ENCODE results near the gene STAT2. TPM values are rescaled to one million over a fixed set of nuclear protein-coding genes. Genes with fewer than 3 reads are reported as not detected.

The STAT2 gene
- total and polyA plus RNA-seq, 9 of the 15 experiments (the other 6 are each of a cell fraction or from before 2014, with no cell fraction given) = 15.5 to 46.9 (median 40.1) TPM

DNA sequence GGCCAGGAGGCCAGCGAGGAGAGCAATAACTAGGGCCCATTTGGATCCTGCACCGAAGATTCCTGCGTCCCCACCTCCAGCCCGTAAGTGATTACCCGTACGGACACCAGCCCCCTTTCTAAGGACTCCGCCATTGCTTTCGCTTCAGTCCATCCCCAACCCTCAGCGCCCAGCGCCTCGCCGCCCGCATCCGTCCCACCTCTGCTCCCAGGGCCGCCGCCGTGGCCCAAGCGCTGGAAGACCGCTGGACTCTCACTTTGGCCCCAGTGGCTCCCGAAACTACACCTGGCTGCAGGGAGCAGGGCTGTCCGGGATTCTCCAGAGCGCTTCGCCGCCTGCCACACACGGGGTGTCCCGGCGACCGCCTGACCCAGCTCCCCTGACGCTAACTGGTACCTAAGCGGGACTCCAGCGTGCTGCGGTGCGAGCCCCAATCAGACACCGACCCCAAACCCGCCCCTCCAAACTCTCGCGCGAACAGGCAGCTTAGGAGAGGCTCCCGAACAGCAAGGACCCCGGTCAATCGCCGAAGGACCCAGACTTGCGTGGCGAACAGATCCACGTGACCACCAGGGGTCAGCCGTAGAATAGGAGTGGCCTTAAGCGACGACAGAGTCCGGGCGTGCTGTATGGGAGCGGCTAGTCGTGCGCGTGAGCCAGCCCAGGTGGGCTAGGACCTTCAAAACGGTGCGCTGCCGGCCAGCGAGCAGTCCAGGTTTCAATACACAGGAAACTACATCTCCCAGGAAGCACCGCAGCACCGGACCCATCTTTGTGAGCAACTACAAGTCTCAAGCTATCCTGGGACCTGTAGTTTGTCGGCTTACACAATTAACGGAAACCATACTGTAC, 44.1 kb downstream of the STAT2 start, which contains the start of gene CNPY2 (continued):
- no peak for TF ChIP-seq ZNF436 (CRISPR knock-in tag; IDR thresholded peaks at IDR 0.05)
- TF ChIP-seq, protein P1, sequence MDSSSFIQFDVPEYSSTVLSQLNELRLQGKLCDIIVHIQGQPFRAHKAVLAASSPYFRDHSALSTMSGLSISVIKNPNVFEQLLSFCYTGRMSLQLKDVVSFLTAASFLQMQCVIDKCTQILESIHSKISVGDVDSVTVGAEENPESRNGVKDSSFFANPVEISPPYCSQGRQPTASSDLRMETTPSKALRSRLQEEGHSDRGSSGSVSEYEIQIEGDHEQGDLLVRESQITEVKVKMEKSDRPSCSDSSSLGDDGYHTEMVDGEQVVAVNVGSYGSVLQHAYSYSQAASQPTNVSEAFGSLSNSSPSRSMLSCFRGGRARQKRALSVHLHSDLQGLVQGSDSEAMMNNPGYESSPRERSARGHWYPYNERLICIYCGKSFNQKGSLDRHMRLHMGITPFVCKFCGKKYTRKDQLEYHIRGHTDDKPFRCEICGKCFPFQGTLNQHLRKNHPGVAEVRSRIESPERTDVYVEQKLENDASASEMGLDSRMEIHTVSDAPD (CRISPR knock-in tag; IDR thresholded peaks at IDR 0.05) = no peak
- no peak for TF ChIP-seq PTRF (tag; IDR thresholded peaks at IDR 0.05)
- TF ChIP-seq KDM4B (IDR thresholded peaks at IDR 0.05; ENCODE audit: borderline replicate concordance in 2 of 2, low read depth in 1 of 2) = peak in 1 of 2 experiments; percentile 50; a peak in 1 of 4 replicates
- no peak for TF ChIP-seq SIRT6 (IDR thresholded peaks at IDR 0.05; ENCODE audit: low read depth, low read length)
- TF ChIP-seq ASH1L (IDR thresholded peaks at IDR 0.05; ENCODE audit: borderline replicate concordance, low read depth, partially characterized antibody) = no peak
- peak; percentile 63 for TF ChIP-seq CEBPB (tag; IDR thresholded peaks at IDR 0.05)
- TF ChIP-seq HDAC1 (IDR thresholded peaks at IDR 0.05) = peak in 1 of 2 experiments; percentile 76; a peak in 1 of 4 replicates
- no peak for TF ChIP-seq SNIP1 (IDR thresholded peaks at IDR 0.05; ENCODE audit: low read depth)
- no peak; the same call in 1 of the 2 replicates for TF ChIP-seq ZFP91 (CRISPR knock-in tag; IDR thresholded peaks at IDR 0.05)
- no peak for TF ChIP-seq GTF2B (IDR thresholded peaks at IDR 0.05; ENCODE audit: extremely low read depth, insufficient read length)
- peak; percentile 85 for TF ChIP-seq L3MBTL2 (IDR thresholded peaks at IDR 0.05)
- peak; percentile 23 for TF ChIP-seq SMAD1 (IDR thresholded peaks at IDR 0.05; ENCODE audit: low read depth, low read length, partially characterized antibody)
- no peak for TF ChIP-seq PRMT5 (CRISPR knock-in tag; IDR thresholded peaks at IDR 0.05)
- TF ChIP-seq XRCC4 (IDR thresholded peaks at IDR 0.05; ENCODE audit: extremely low read depth, insufficient read depth, insufficient read length) = no peak
- TF ChIP-seq XRCC5 (IDR thresholded peaks at IDR 0.05; ENCODE audit: low read depth, low read length) = peak; percentile 57; the same call in 1 of the 2 replicates
- TF ChIP-seq CC2D1A (IDR thresholded peaks at IDR 0.05) = 0 out of 2 replicates have a peak, but pooled peaks have one; percentile 37
- TF ChIP-seq ETV1 (tag; conservative IDR thresholded peaks at IDR 0.05; ENCODE audit: low read depth) = no peak
- no peak for TF ChIP-seq NCOA6 (IDR thresholded peaks at IDR 0.05)
- no peak for TF ChIP-seq ZNF121 (CRISPR knock-in tag; conservative IDR thresholded peaks at IDR 0.05)
- TF ChIP-seq ZNF174 (CRISPR knock-in tag; IDR thresholded peaks at IDR 0.05) = no peak
- peak; percentile 84 for TF ChIP-seq SP1 (CRISPR knock-in tag; IDR thresholded peaks at IDR 0.05)
- no peak for TF ChIP-seq SREBF2 (CRISPR knock-in tag; IDR thresholded peaks at IDR 0.05)
- no peak; a peak in 1 of 4 replicates for TF ChIP-seq TRIM24 (IDR thresholded peaks at IDR 0.05)
- no peak for TF ChIP-seq SLC30A9 (CRISPR knock-in tag; IDR thresholded peaks at IDR 0.05)
- peak; percentile 84 for TF ChIP-seq TAF9B (IDR thresholded peaks at IDR 0.05; ENCODE audit: partially characterized antibody)
- TF ChIP-seq TSC22D4 (tag; IDR thresholded peaks at IDR 0.05) = no peak

All from K562 (cell line).